ENCODE data around the gene NUCKS1. TPM values are rescaled to one million over a fixed set of nuclear protein-coding genes. Genes with fewer than 3 reads are reported as not detected.

Gene NUCKS1
- polyA plus RNA-seq, 1 donor from 2014 or later = 134 TPM

- Histone ChIP-seq H3K4me2 (ENCODE audit: low read length) (no peak overlapping the region), H3F3A (ENCODE audit: insufficient read depth, low read length, poor library complexity, severe bottlenecking) (no peaks in the 10 kb centered on the region), H3K9me2 (ENCODE audit: insufficient read depth, low read length) (no peaks in the 10 kb centered on the region), H3K9me3 (ENCODE audit: low read length) (no peaks in the 10 kb centered on the region), H3K9ac (ENCODE audit: low read length) (no peak overlapping the region), H3K27me3 (ENCODE audit: insufficient read depth, low read depth, low read length) (no peaks in the 10 kb centered on the region), H3K4me3 (ENCODE audit: low read length) (peak overlapping the region; percentile 81), H3K36me3 (ENCODE audit: insufficient read depth, low read length) (no peaks in the 10 kb centered on the region), H3K79me2 (replicated peaks; ENCODE audit: insufficient read depth, low read length) (peaks cover 28% of the 10 kb centered on the region), H3K27ac (ENCODE audit: low read length) (no peak overlapping the region), H4K20me1 (ENCODE audit: insufficient read depth) (peaks cover 23% of the 10 kb centered on the region), H2AFZ (ENCODE audit: low read depth, low read length) (no peak overlapping the region)
- no peak for TF ChIP-seq MXI1 (conservative IDR thresholded peaks at IDR 0.05; ENCODE audit: poor library complexity, severe bottlenecking)
- TF ChIP-seq RAD21 (conservative IDR thresholded peaks at IDR 0.05) = no peak
- TF ChIP-seq REST (IDR thresholded peaks at IDR 0.05; ENCODE audit: borderline replicate concordance) = no peak
- TF ChIP-seq EP300 (conservative IDR thresholded peaks at IDR 0.05; ENCODE audit: poor library complexity, severe bottlenecking) = no peak
- no peak for TF ChIP-seq POLR2AphosphoS5 (IDR thresholded peaks at IDR 0.05)
- no peak for TF ChIP-seq SMC3 (conservative IDR thresholded peaks at IDR 0.05; ENCODE audit: poor library complexity)
- no peak for TF ChIP-seq EZH2 (IDR thresholded peaks at IDR 0.05; ENCODE audit: borderline replicate concordance, insufficient read depth, low read length, poor library complexity, severe bottlenecking)
- no peak for TF ChIP-seq CTCF (IDR thresholded peaks at IDR 0.05; ENCODE audit: poor library complexity, severe bottlenecking)
- TF ChIP-seq TAF1 (IDR thresholded peaks at IDR 0.05; ENCODE audit: low read depth) = no peak
Observed at GRCh38 chr1:205751036-205751651, 1.2 kb upstream of the NUCKS1 start.

DNA sequence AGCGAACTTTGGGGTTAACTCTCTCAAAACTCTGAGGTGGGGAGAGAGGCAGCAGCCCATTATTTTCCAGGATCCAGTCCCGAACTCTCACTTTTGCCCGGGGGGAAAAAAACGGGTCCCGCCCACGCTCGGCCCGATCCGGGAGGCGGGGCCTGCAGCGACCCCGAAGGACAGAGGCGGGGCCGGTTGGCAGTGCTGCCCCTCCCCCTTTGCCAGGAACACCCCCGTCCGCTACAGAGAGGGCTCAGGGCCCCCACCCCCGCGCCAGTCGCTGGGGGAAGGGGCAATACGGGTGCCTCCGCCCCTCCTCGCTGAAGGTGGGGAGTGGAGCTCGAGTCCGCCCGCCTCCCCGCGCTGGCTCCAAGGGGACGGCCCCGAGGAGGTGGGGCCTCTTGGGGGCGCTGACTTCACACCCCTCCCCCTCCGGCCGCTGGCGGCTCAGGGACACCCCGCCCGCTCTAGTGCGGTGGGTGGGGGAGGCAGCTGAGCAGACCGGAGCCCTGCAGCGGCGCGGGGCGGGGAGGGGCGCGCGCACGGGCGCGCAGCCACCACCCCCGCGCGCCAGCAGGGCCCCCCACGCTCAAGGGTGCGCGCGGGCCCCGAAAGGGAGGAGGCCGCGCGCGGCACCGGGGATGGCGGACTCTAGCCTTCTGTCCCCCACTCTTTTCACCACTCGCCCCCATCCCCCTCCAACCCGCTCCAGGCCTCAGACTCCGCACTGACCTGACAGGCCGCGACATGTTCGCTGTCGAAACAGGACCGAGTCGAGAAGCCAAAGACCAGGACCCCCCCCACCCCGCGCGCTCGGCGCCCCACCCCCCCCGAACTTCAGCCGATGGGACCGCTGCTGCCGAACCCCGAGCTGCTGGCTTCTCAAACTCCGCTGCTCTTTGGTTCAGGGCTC, 496 bp downstream of the NUCKS1 start:
- H3K9me3 ChIP-seq (ENCODE audit: low read length) = no peaks in the 10 kb centered on the region
- TF ChIP-seq REST (IDR thresholded peaks at IDR 0.05; ENCODE audit: borderline replicate concordance) (no peak), CTCF (IDR thresholded peaks at IDR 0.05; ENCODE audit: poor library complexity, severe bottlenecking) (peak; percentile 30), EP300 (conservative IDR thresholded peaks at IDR 0.05; ENCODE audit: poor library complexity, severe bottlenecking) (peak; percentile 21), EZH2 (IDR thresholded peaks at IDR 0.05; ENCODE audit: borderline replicate concordance, insufficient read depth, low read length, poor library complexity, severe bottlenecking) (no peak), MXI1 (conservative IDR thresholded peaks at IDR 0.05; ENCODE audit: poor library complexity, severe bottlenecking) (peak; percentile 25), TAF1 (IDR thresholded peaks at IDR 0.05; ENCODE audit: low read depth) (no peak), RAD21 (conservative IDR thresholded peaks at IDR 0.05) (no peak), POLR2AphosphoS5 (IDR thresholded peaks at IDR 0.05) (peak; percentile 20), SMC3 (conservative IDR thresholded peaks at IDR 0.05; ENCODE audit: poor library complexity) (peak; percentile 5)
- H3K79me2 ChIP-seq (replicated peaks; ENCODE audit: insufficient read depth, low read length) = peaks cover 43% of the 10 kb centered on the region
- H3K27me3 ChIP-seq (ENCODE audit: insufficient read depth, low read depth, low read length) = no peaks in the 10 kb centered on the region
- no peak overlapping the region for H3K4me2 ChIP-seq (ENCODE audit: low read length)
- no peaks in the 10 kb centered on the region for H3K9me2 ChIP-seq (ENCODE audit: insufficient read depth, low read length)
- H3K4me3 ChIP-seq (ENCODE audit: low read length) = peak overlapping the region; percentile 81
- H4K20me1 ChIP-seq (ENCODE audit: insufficient read depth) = peaks cover 23% of the 10 kb centered on the region
- peak overlapping the region; percentile 89 for H3K9ac ChIP-seq (ENCODE audit: low read length)
- H3K27ac ChIP-seq (ENCODE audit: low read length) = peak overlapping the region; percentile 89
- no peaks in the 10 kb centered on the region for H3F3A ChIP-seq (ENCODE audit: insufficient read depth, low read length, poor library complexity, severe bottlenecking)
- peak overlapping the region; percentile 10 for H2AFZ ChIP-seq (ENCODE audit: low read depth, low read length)
- no peaks in the 10 kb centered on the region for H3K36me3 ChIP-seq (ENCODE audit: insufficient read depth, low read length)

Data from neural cell (in vitro differentiated cells).